Endothelial cell of umbilical vein (primary cell): ENCODE measurements around the gene NUDC. TPM values are rescaled to one million over a fixed set of nuclear protein-coding genes. Genes with fewer than 3 reads are reported as not detected.

Source experiments
- BruUV-seq: library from RNA; stranded (reverse); fragments of 400-500 nt; replicated peaks from 2 replicates; lab custom pipeline; 2021; lab: Mats Ljungman, UMichigan
- CTCF ChIA-PET: fragments of 300-600, 350-600 bp; sonication (Branson Sonifier 250); formaldehyde crosslinking; loops from one replicate; lab custom pipeline; 2021; ENCODE audit warnings: antibody characterized with exemption, inconsistent platforms; lab: Charles Lee
- POLR2A ChIA-PET: fragments of 300-600, 350-600 bp; sonication (Branson Sonifier 250); formaldehyde crosslinking; loops from one replicate; lab custom pipeline; 2021; ENCODE audit warnings: antibody characterized with exemption, inconsistent platforms; lab: Charles Lee
- DNase-seq: peaks from one replicate; pipeline ENCODE4 v3.0.0-alpha.2; 2011; ENCODE audit warnings: low read depth, low spot score
- FAIRE-seq: peaks from 2 replicates; lab custom pipeline; 2011; peaks lifted over from hg19 to GRCh38; lab: Jason Lieb, UNC
- H2AFZ ChIP-seq: 2 replicates; pipeline ENCODE4 v1.6.0; 2012; ENCODE audit warnings: low read depth, low read length, control low read depth, inconsistent platforms
- H3K27ac ChIP-seq: 2 replicates; pipeline ENCODE4 v1.5.1; 2011; ENCODE audit warnings: low read depth, mild to moderate bottlenecking, control low read depth, low read length, moderate library complexity; ENCODE audit not compliant: insufficient read depth
- H3K27me3 ChIP-seq, 2 experiments: 2 replicates each; pipeline versions ENCODE4 v1.6.0 to v1.6.1; 2011; ENCODE audit warnings: low read length in 2 of 2, mixed read lengths in 1 of 2; ENCODE audit not compliant: control insufficient read depth in 2 of 2, insufficient read depth in 2 of 2
- H3K36me3 ChIP-seq, 2 experiments: 2 replicates in 1 of 2; 3 replicates in 1 of 2; pipeline ENCODE4 v1.5.1; 2011; ENCODE audit warnings: low read length in 2 of 2, mild to moderate bottlenecking in 1 of 2, moderate library complexity in 1 of 2; ENCODE audit not compliant: control insufficient read depth in 2 of 2, insufficient read depth in 2 of 2; ENCODE audit errors: extremely low read depth in 1 of 2
- H3K4me1 ChIP-seq: 3 replicates; pipeline ENCODE4 v1.5.1; 2011; ENCODE audit warnings: mild to moderate bottlenecking, low read length; ENCODE audit not compliant: control insufficient read depth, insufficient read depth; ENCODE audit errors: extremely low read depth
- H3K4me2 ChIP-seq: 2 replicates; pipeline ENCODE4 v1.6.1; 2011; ENCODE audit warnings: low read length, control low read depth, mixed read lengths; ENCODE audit not compliant: insufficient read depth
- H3K4me3 ChIP-seq, 3 experiments: fragments of 200-600 bp in 1 of 3; sonication (generic), shearing (Covaris generic) in 1 of 3; replicated peaks in 1 of 3; 2 replicates each; pipeline ENCODE4 v1.5.1; 2011 to 2016; ENCODE audit warnings: control low read depth in 3 of 3, low read length in 3 of 3, mild to moderate bottlenecking in 2 of 3, inconsistent platforms in 1 of 3, low read depth in 1 of 3, moderate library complexity in 1 of 3; ENCODE audit not compliant: insufficient read depth in 1 of 3
- H3K79me2 ChIP-seq: 2 replicates; pipeline ENCODE4 v1.6.0; 2012; ENCODE audit warnings: low read length, inconsistent platforms; ENCODE audit not compliant: control insufficient read depth, insufficient read depth
- H3K9ac ChIP-seq: replicated peaks from 2 replicates; pipeline ENCODE3; 2011; ENCODE audit warnings: low read length, control low read depth; ENCODE audit not compliant: insufficient read depth; ENCODE audit errors: extremely low read depth
- H3K9me1 ChIP-seq: replicated peaks from 3 replicates; pipeline ENCODE4 v1.6.0; 2011; ENCODE audit warnings: mild to moderate bottlenecking, low read length; ENCODE audit not compliant: control insufficient read depth, insufficient read depth; ENCODE audit errors: extremely low read depth
- H3K9me3 ChIP-seq: replicated peaks from 2 replicates; pipeline ENCODE4 v1.5.1; 2012; ENCODE audit warnings: low read length, inconsistent platforms; ENCODE audit not compliant: control insufficient read depth, insufficient read depth
- H4K20me1 ChIP-seq: replicated peaks from 2 replicates; pipeline ENCODE3; 2011; ENCODE audit warnings: mild to moderate bottlenecking, low read length; ENCODE audit not compliant: control insufficient read depth, insufficient read depth; ENCODE audit errors: extremely low read depth
- CTCF ChIP-seq, 2 donors: IDR thresholded peaks; 1 replicate in 1 of 2; 2 replicates in 1 of 2; pipeline ENCODE4 v1.5.1; 2011; ENCODE audit warnings: low read length in 2 of 2, mild to moderate bottlenecking in 2 of 2, moderate library complexity in 2 of 2, control low read depth in 1 of 2, inconsistent platforms in 1 of 2, low read depth in 1 of 2; ENCODE audit not compliant: insufficient read depth in 1 of 2; ENCODE audit errors: extremely low read depth in 1 of 2
- EZH2 ChIP-seq: IDR thresholded peaks from 2 replicates; pipeline ENCODE4 v1.6.1; 2012; ENCODE audit warnings: borderline replicate concordance, low read depth, mild to moderate bottlenecking, moderate library complexity, low read length, inconsistent platforms; ENCODE audit not compliant: severe bottlenecking
- FOS ChIP-seq: IDR thresholded peaks from 2 replicates; pipeline ENCODE4 v1.6.1; 2011; ENCODE audit warnings: mild to moderate bottlenecking, low read length, moderate library complexity, borderline replicate concordance; ENCODE audit not compliant: insufficient read depth
- GATA2 ChIP-seq: IDR thresholded peaks from 2 replicates; pipeline ENCODE4 v1.7.0; 2011; ENCODE audit warnings: low read depth, mild to moderate bottlenecking, moderate library complexity, mixed read lengths, low read length; ENCODE audit not compliant: insufficient read length, insufficient read depth
- JUN ChIP-seq: IDR thresholded peaks from 2 replicates; pipeline ENCODE4 v1.6.1; 2011; ENCODE audit warnings: borderline replicate concordance, low read depth; ENCODE audit not compliant: insufficient read length, insufficient read depth
- MYC ChIP-seq: IDR thresholded peaks from one replicate; pipeline ENCODE4 v1.6.1; 2011; ENCODE audit warnings: mild to moderate bottlenecking, low read depth, low read length
- POLR2AphosphoS5 ChIP-seq: IDR thresholded peaks from 2 replicates; pipeline ENCODE4 v1.6.1; 2012; ENCODE audit warnings: low read depth, mild to moderate bottlenecking, control low read depth, low read length, moderate library complexity; ENCODE audit not compliant: insufficient read depth
- dilution Hi-C: fragments of 300-500 bp; cut with MboI; formaldehyde crosslinking; loops from one replicate; pipeline ENCODE4 v1.15.0; 2019; ENCODE audit warnings: low sequenced_read_pairs; ENCODE audit not compliant: extremely low pct_ligation_motif_present
- intact Hi-C: fragments of 100-400 bp; cut with micrococcal nuclease; formaldehyde crosslinking; loops from one replicate; pipeline ENCODE4 v1.10.0; 2022
- polyA plus RNA-seq, 4 experiments: library from polyadenylated mRNA; depleted of rRNA in 3 of 4; stranded (reverse) in 3 of 4; unstranded in 1 of 4; fragments of >200 nt; gene quantifications; 2 replicates each; pipeline versions ENCODE4 v1.2.1 to v1.2.3, GENCODE V29; 2011 to 2012; ENCODE audit warnings: missing spikeins in 1 of 4
- total RNA-seq: library from RNA; stranded (reverse); gene quantifications from 2 replicates; pipeline ENCODE4 v1.2.3, GENCODE V29; 2021
- TF ChIP-seq, protein P1 (sequence below): IDR thresholded peaks from 2 replicates; pipeline ENCODE4 v1.6.1; 2011; ENCODE audit not compliant: insufficient read depth, insufficient read length

Gene NUDC
- total and polyA plus RNA-seq, 2 donors (not counting 3 experiments of a cell fraction or from before 2014, with no cell fraction given), result 42.5 to 102 TPM

DNA sequence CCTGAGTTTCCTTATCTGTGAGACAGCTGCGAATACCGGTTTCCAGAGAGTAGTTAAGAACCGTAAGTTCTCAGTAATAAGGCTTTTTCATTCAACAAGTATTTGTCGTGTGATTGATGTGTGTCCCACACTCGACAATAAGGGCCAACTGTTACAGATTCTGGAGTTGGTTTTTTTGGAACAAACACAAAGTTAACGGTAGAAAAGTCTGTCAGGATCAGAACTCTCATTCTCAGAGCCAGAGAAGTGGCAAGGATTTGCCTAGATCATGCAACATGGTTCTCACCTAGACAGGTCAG is 837 bp downstream of the NUDC start:
- Histone ChIP-seq H4K20me1 (no peaks in the 10 kb centered on the region), H3K9me1 (no peaks in the 10 kb centered on the region), H3K9ac (peak overlapping the region; percentile 81), H2AFZ (no peak overlapping the region), H3K79me2 (peaks cover 48% of the 10 kb centered on the region), H3K27me3 (no peaks in the 10 kb centered on the region), H3K9me3 (no peaks in the 10 kb centered on the region), H3K27ac (peak overlapping the region; percentile 71), H3K36me3 (peaks cover 11 to 12% of the 10 kb centered on the region in 2 experiments), H3K4me1 (peaks cover 26% of the 10 kb centered on the region), H3K4me3 (peak overlapping the region; percentile 49 to 100 (median 74)), H3K4me2 (peak overlapping the region; percentile 80)
- ChIA-PET POLR2A (no interaction called here), CTCF (no interaction called here)
- peak; percentile 3 for TF ChIP-seq POLR2AphosphoS5
- no peak for TF ChIP-seq EZH2
- TF ChIP-seq MYC, result no peak
- TF ChIP-seq CTCF (IDR thresholded peaks at IDR 0.05; ENCODE audit: extremely low read depth in 1 of 2, insufficient read depth in 1 of 2, low read depth in 1 of 2, low read length in 2 of 2), result no peak
- no peak for TF ChIP-seq GATA2
- peak; percentile 81 for FAIRE-seq
- intact Hi-C loops (no loop called here), dilution Hi-C loops (no loop called here)
- BruUV-seq, result TSS peak; percentile 57
- DNase-seq, result peak; percentile 10

DNA sequence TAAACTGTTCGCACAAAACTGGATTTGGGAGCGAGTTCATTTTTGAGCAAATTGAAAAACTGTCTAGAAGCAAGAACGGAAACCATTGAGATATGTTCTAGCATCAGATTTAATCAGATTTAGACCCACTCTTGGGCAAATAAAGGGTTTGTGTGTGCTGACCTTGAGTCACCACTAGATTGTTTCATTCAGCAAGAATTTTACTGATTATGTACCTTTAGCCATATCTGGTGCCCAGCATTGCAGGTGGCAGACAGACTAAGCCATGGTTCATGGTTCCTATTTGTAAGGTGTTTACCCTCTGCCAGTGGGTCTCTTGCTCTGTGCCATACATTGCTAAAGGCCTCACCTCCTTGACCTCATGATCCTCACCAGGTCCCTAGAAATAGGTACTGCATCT is 1.4 kb downstream of the NUDC start:
- Histone ChIP-seq H2AFZ (no peak overlapping the region), H3K27ac (peak overlapping the region; percentile 71), H3K4me3 (peak overlapping the region in 2 of 3 experiments; percentile 49 to 74), H3K4me2 (peak overlapping the region; percentile 80), H3K36me3 (peaks cover 11 to 12% of the 10 kb centered on the region in 2 experiments), H3K79me2 (peaks cover 53% of the 10 kb centered on the region), H4K20me1 (no peaks in the 10 kb centered on the region), H3K9ac (peak overlapping the region; percentile 81), H3K4me1 (peaks cover 26% of the 10 kb centered on the region), H3K9me3 (no peaks in the 10 kb centered on the region), H3K9me1 (no peaks in the 10 kb centered on the region), H3K27me3 (no peaks in the 10 kb centered on the region)
- no peak for TF ChIP-seq FOS
- TF ChIP-seq EZH2, result no peak
- no peak for TF ChIP-seq POLR2AphosphoS5
- TF ChIP-seq JUN, result no peak
- TF ChIP-seq, protein P1, sequence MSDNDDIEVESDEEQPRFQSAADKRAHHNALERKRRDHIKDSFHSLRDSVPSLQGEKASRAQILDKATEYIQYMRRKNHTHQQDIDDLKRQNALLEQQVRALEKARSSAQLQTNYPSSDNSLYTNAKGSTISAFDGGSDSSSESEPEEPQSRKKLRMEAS, result no peak
- no peak for TF ChIP-seq MYC
- dilution Hi-C loops, result no loop called here
- CTCF ChIA-PET, result interaction anchor here (1.2 kb wide), 1 partner anchor 25 kb away, joined by 3 read pairs; no protein-coding TSS in a partner anchor
- FAIRE-seq (peak; percentile 38), DNase-seq (no peak)
- POLR2A ChIA-PET, result no interaction called here
- BruUV-seq, result no TSS peak
- intact Hi-C loops, result no loop called here
